PC-3 (cell line): ENCODE results near the gene ARID1A. TPM values are rescaled to one million over a fixed set of nuclear protein-coding genes. Genes with fewer than 3 reads are reported as not detected.

Source experiments
- ATAC-seq: fragments of 200-7000 bp; cut with Tn5 transposase; 2 replicates; pipeline ENCODE4 v1.9.1; 2020; ENCODE audit warnings: mild to moderate bottlenecking, moderate library complexity
- BruUV-seq: library from RNA; stranded (reverse); fragments of 400-500 nt; replicated peaks from 2 replicates; lab custom pipeline; 2021; lab: Mats Ljungman, UMichigan
- CTCF ChIA-PET: fragments of 300-600 bp; sonication (Branson Sonifier 250); formaldehyde crosslinking; loops from one replicate; lab custom pipeline; 2022; ENCODE audit warnings: antibody characterized with exemption; lab: Charles Lee
- POLR2A ChIA-PET: fragments of 300-600 bp; sonication (Branson Sonifier 250); formaldehyde crosslinking; loops from one replicate; lab custom pipeline; 2022; ENCODE audit warnings: antibody characterized with exemption; ENCODE audit not compliant: unreplicated experiment; lab: Charles Lee
- DNase-seq: peaks from one replicate; pipeline ENCODE4 v3.0.0-alpha.2; 2015
- H2AFZ ChIP-seq: fragments of 300-600 bp; sonication (generic); 2 replicates; pipeline ENCODE4 v1.6.0; 2016; ENCODE audit warnings: antibody characterized with exemption, low read length
- H3F3A ChIP-seq: fragments of 300-600 bp; sonication (generic); one replicate; pipeline ENCODE4 v1.6.0; 2017; ENCODE audit warnings: antibody characterized with exemption, low read length, control low read depth, mild to moderate bottlenecking; ENCODE audit not compliant: unreplicated experiment
- H3K27ac ChIP-seq: fragments of 300-600 bp; sonication (generic); 2 replicates; pipeline ENCODE4 v1.5.1; 2016; ENCODE audit warnings: mild to moderate bottlenecking, low read length
- H3K27me3 ChIP-seq: fragments of 300-600 bp; sonication (generic); 2 replicates; pipeline ENCODE4 v1.6.1; 2016; ENCODE audit warnings: low read length, mixed read lengths
- H3K36me3 ChIP-seq: fragments of 300-600 bp; sonication (generic); 2 replicates; pipeline ENCODE4 v1.6.1; 2016; ENCODE audit warnings: low read depth, mixed run types, low read length, mixed read lengths
- H3K4me1 ChIP-seq: fragments of 300-600 bp; sonication (generic); 2 replicates; pipeline ENCODE4 v1.5.1; 2016; ENCODE audit warnings: low read length; ENCODE audit not compliant: insufficient read depth
- H3K4me2 ChIP-seq: fragments of 300-600 bp; sonication (generic); 2 replicates; pipeline ENCODE4 v1.6.0; 2016; ENCODE audit warnings: low read length
- H3K4me3 ChIP-seq: fragments of 300-600 bp; sonication (generic); 2 replicates; pipeline ENCODE4 v1.5.1; 2016; ENCODE audit warnings: mild to moderate bottlenecking, low read length, mixed read lengths
- H3K79me2 ChIP-seq: fragments of 300-600 bp; sonication (generic); 2 replicates; pipeline ENCODE4 v1.6.1; 2017; ENCODE audit warnings: low read length, mixed read lengths
- H3K9ac ChIP-seq: fragments of 300-600 bp; sonication (generic); 2 replicates; pipeline ENCODE4 v1.6.0; 2016; ENCODE audit warnings: mild to moderate bottlenecking, low read length
- H3K9me2 ChIP-seq: fragments of 300-600 bp; sonication (generic); replicated peaks from 2 replicates; pipeline ENCODE4 v1.6.1; 2016; ENCODE audit warnings: mixed run types, low read length, mixed read lengths
- H3K9me3 ChIP-seq: fragments of 300-600 bp; sonication (generic); 2 replicates; pipeline ENCODE4 v1.6.1; 2016; ENCODE audit warnings: low read length, mixed read lengths
- H4K20me1 ChIP-seq: fragments of 300-600 bp; sonication (generic); 2 replicates; pipeline ENCODE4 v1.6.1; 2016; ENCODE audit warnings: low read length, mixed read lengths
- CTCF ChIP-seq: fragments of 300-600 bp; sonication (generic); conservative IDR thresholded peaks from 2 replicates; pipeline ENCODE4 v1.5.1; 2017; ENCODE audit warnings: antibody characterized with exemption, low read depth, mild to moderate bottlenecking, low read length
- EZH2 ChIP-seq: fragments of 300-600 bp; sonication (generic); IDR thresholded peaks from one replicate; pipeline ENCODE4 v1.6.1; 2017; ENCODE audit warnings: antibody characterized with exemption, mild to moderate bottlenecking, low read length; ENCODE audit not compliant: unreplicated experiment
- EZH2phosphoT487 ChIP-seq: fragments of 300-600 bp; sonication (generic); IDR thresholded peaks from 2 replicates; pipeline ENCODE4 v1.6.1; 2018; ENCODE audit warnings: mild to moderate bottlenecking, antibody characterized with exemption, low read length, borderline replicate concordance
- intact Hi-C: fragments of 100-400 bp; cut with micrococcal nuclease; formaldehyde crosslinking; loops from 2 replicates; pipeline ENCODE4 v1.9.0; 2023
- total RNA-seq: library from RNA; depleted of rRNA; stranded (reverse); fragments of >200 nt; gene quantifications from 2 replicates; pipeline ENCODE4 v1.2.3, GENCODE V29; 2014

The ARID1A gene
- total RNA-seq, 1 experiment from 2014 or later = 43.8 TPM

GRCh38 chr1:26729633-26730032, 33.8 kb downstream of the ARID1A start:
- Histone ChIP-seq H3K9me3 (no peaks in the 10 kb centered on the region), H3K4me2 (no peak overlapping the region), H3K9ac (no peak overlapping the region), H3F3A (peaks cover 5% of the 10 kb centered on the region), H3K79me2 (peaks cover 96% of the 10 kb centered on the region), H3K4me1 (peaks cover 63% of the 10 kb centered on the region), H3K9me2 (no peaks in the 10 kb centered on the region), H3K27ac (no peak overlapping the region), H3K4me3 (no peak overlapping the region), H4K20me1 (peaks cover 37% of the 10 kb centered on the region), H3K27me3 (no peaks in the 10 kb centered on the region), H3K36me3 (peaks cover 49% of the 10 kb centered on the region), H2AFZ (no peak overlapping the region)
- no TSS peak for BruUV-seq
- CTCF ChIA-PET = no interaction called here
- POLR2A ChIA-PET = no interaction called here
- no peak for TF ChIP-seq EZH2phosphoT487
- TF ChIP-seq CTCF = no peak
- TF ChIP-seq EZH2 = no peak
- DNase-seq (no peak), ATAC-seq (no peak)
- intact Hi-C loops = loop anchor here (5.0 kb wide), 1 partner anchor 43 kb away; no protein-coding TSS in a partner anchor

DNA sequence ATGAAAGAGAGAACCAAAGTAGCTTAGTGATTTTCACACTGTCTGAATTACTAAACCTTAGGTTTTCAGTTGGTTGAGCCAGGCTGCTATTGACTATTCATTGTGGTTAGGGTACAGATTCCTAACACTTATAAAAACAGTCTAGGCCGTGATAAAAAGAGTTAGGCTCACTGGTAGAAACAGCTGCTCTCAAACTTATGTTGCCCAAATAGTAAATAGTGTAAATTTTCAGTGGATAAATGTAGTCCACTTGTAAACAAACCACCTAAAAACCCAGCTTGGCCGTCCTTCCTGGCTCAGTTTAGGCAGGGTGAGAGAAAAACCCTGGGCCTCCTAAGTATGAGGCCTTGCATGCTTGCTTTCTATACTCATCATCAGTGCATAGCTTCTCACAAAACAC, 34.9 kb downstream of the ARID1A start:
- H3K9ac ChIP-seq = no peak overlapping the region
- peaks cover 95% of the 10 kb centered on the region for H3K79me2 ChIP-seq
- no peak overlapping the region for H3K27ac ChIP-seq
- DNase-seq = no peak
- H3K27me3 ChIP-seq = no peaks in the 10 kb centered on the region
- peaks cover 5% of the 10 kb centered on the region for H3F3A ChIP-seq
- TF ChIP-seq CTCF = no peak
- TF ChIP-seq EZH2 = no peak
- TF ChIP-seq EZH2phosphoT487 = no peak
- POLR2A ChIA-PET = no interaction called here
- no peak overlapping the region for H2AFZ ChIP-seq
- H3K4me2 ChIP-seq = no peak overlapping the region
- BruUV-seq = no TSS peak
- CTCF ChIA-PET = no interaction called here
- no peak for ATAC-seq
- H3K9me2 ChIP-seq = no peaks in the 10 kb centered on the region
- peaks cover 53% of the 10 kb centered on the region for H3K36me3 ChIP-seq
- no peak overlapping the region for H3K4me3 ChIP-seq
- intact Hi-C loops = loop anchor here (5.0 kb wide), 1 partner anchor 42 kb away; no protein-coding TSS in a partner anchor
- H3K4me1 ChIP-seq = peaks cover 54% of the 10 kb centered on the region
- no peaks in the 10 kb centered on the region for H3K9me3 ChIP-seq
- peaks cover 30% of the 10 kb centered on the region for H4K20me1 ChIP-seq

GRCh38 chr1:26731233-26731902, 35.6 kb downstream of the ARID1A start:
- Histone ChIP-seq H3K4me3 (no peak overlapping the region), H3K9me3 (no peaks in the 10 kb centered on the region), H3F3A (peaks cover 5% of the 10 kb centered on the region), H3K27me3 (no peaks in the 10 kb centered on the region), H3K9ac (no peak overlapping the region), H3K27ac (no peak overlapping the region), H3K36me3 (peaks cover 55% of the 10 kb centered on the region), H3K79me2 (peaks cover 91% of the 10 kb centered on the region), H4K20me1 (peaks cover 28% of the 10 kb centered on the region), H3K4me1 (peaks cover 49% of the 10 kb centered on the region), H2AFZ (no peak overlapping the region), H3K4me2 (no peak overlapping the region), H3K9me2 (no peaks in the 10 kb centered on the region)
- intact Hi-C loops = loop anchor here (5.0 kb wide), 1 partner anchor 41 kb away; no protein-coding TSS in a partner anchor
- TF ChIP-seq EZH2 (no peak), EZH2phosphoT487 (no peak), CTCF (no peak)
- POLR2A ChIA-PET = no interaction called here
- BruUV-seq = no TSS peak
- ATAC-seq (no peak), DNase-seq (no peak)
- CTCF ChIA-PET = no interaction called here
